HUES48 (cell line): ENCODE results near the gene YES1.
A peak's percentile ranks its signal among the peaks of the same experiment; 100 is the strongest.

ENCODE experiments used
- H3K27ac ChIP-seq: one replicate; pipeline ENCODE4 v1.7.0; 2013; ENCODE audit warnings: low read depth, low read length, inconsistent platforms
- H3K27me3 ChIP-seq: 2 replicates; pipeline ENCODE4 v1.6.1; 2013; ENCODE audit warnings: mild to moderate bottlenecking, low read length; ENCODE audit not compliant: control insufficient read depth, insufficient read depth
- H3K36me3 ChIP-seq: 2 replicates; pipeline ENCODE4 v1.6.1; 2013; ENCODE audit warnings: low read length; ENCODE audit not compliant: control insufficient read depth, insufficient read depth
- H3K4me1 ChIP-seq: 2 replicates; pipeline ENCODE4 v1.6.1; 2013; ENCODE audit warnings: mild to moderate bottlenecking, low read length; ENCODE audit not compliant: control insufficient read depth, insufficient read depth
- H3K4me3 ChIP-seq: 2 replicates; pipeline ENCODE4 v1.5.1; 2013; ENCODE audit warnings: mild to moderate bottlenecking, low read depth, low read length
- H3K9ac ChIP-seq: 2 replicates; pipeline ENCODE4 v1.6.1; 2013; ENCODE audit warnings: mild to moderate bottlenecking, low read depth, low read length, moderate library complexity
- H3K9me3 ChIP-seq: 2 replicates; pipeline ENCODE4 v1.6.1; 2013; ENCODE audit warnings: low read length; ENCODE audit not compliant: control insufficient read depth, insufficient read depth

Gene YES1

DNA sequence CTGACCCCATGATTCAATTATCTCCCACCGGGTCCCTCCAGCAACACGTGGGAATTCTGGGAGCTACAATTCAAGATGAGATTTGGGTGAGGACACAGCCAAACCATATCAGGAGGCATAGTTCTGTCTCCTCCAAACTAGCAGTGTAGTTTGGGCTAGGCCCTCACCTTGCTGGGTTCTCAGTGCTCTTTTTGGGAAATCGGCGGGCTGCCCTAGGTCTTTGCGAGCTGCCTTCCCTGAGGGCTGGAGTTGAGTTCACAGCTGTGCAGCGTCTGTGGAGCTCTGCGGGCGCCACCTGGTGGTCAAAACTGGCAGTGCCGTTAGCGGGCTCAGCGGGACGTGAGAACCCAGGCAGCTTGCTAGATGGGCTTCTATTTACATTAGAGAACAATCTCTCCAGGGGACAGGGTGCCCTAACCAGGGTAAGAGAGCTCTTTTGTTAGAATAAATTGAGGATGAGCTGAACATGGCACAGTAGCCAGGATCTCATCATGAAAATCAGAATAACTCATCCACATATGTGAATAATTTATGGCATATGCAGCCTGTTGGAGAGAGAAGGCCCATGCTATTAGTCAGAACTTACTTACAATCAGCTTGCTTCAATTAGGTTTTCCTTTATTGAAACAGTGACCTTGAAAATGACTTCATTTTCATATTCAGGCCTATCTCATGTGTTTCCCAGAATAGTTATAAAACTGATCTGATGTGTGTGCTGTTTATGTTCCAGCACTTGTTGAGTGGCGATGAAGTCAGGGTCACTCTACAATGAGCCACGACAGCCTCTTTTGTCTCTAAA is 27.4 kb upstream of the YES1 start:
- Histone ChIP-seq H3K4me1 (peaks cover 4% of the 10 kb centered on the region; the same call in 1 of the 2 replicates), H3K4me3 (0 out of 2 replicates have a peak overlapping the region, but pooled peaks have one; percentile 8), H3K9ac (no peak overlapping the region), H3K27ac (no peak overlapping the region), H3K27me3 (peaks cover 56% of the 10 kb centered on the region), H3K9me3 (no peaks in the 10 kb centered on the region), H3K36me3 (no peaks in the 10 kb centered on the region)

DNA sequence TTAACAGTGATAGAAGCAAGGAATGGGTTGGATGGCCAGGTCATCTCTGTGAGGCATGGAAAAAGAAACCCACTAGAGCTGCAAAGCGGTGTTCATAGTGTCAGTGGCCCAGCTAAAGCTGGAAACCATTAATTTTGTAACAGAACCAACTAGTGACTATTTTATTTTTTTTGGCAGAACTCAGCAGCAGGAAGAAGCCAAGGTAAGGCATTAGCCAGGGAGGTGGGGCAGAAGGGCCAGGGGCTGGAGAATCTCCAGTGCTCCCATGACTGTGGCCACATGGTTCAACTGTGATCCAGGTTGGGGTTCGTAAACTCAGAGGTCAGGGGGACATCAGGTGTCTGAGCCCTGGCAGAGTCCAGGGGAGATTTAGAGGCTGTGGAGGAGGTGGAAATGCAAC is 25.9 kb upstream of the YES1 start:
- H3K4me3 ChIP-seq: no peak overlapping the region
- no peaks in the 10 kb centered on the region for H3K36me3 ChIP-seq
- no peaks in the 10 kb centered on the region for H3K9me3 ChIP-seq
- H3K4me1 ChIP-seq: peaks cover 4% of the 10 kb centered on the region; the same call in 1 of the 2 replicates
- H3K9ac ChIP-seq: no peak overlapping the region
- peaks cover 56% of the 10 kb centered on the region for H3K27me3 ChIP-seq
- no peak overlapping the region for H3K27ac ChIP-seq

DNA sequence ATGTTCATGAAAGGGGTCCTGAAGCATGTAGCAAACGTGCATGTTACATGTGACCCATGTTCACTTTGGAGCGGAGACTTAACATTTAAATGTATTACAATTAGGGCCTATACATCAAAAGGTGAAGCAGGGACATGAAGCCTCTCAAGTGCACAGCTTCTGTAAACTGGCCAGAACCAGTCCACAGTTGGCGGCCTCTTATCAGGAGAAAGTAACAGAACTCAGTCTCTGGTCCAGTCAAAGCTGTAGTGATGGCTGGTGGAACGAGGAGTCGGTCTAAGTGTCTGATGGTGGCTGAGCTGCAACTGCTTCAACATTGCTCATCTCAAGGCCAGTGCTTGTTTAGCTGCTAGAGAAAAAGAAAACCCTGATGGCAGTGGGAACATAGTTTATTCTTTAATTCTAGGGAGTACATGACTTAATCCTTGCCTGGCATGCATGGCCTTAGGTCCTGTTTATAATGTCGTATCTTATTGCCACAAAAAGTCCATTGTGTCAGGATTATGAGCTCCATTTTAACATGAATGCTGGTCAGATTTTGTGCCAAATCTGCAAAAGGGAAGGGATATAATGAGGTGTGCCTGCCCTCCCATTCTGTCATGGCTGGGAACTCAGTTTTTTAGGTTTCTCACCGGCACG is 22.2 kb upstream of the YES1 start:
- no peaks in the 10 kb centered on the region for H3K9me3 ChIP-seq
- peaks cover 10% of the 10 kb centered on the region for H3K4me1 ChIP-seq
- H3K4me3 ChIP-seq: no peak overlapping the region
- peaks cover 24% of the 10 kb centered on the region for H3K27me3 ChIP-seq
- H3K9ac ChIP-seq: no peak overlapping the region
- no peaks in the 10 kb centered on the region for H3K36me3 ChIP-seq
- H3K27ac ChIP-seq: no peak overlapping the region

DNA sequence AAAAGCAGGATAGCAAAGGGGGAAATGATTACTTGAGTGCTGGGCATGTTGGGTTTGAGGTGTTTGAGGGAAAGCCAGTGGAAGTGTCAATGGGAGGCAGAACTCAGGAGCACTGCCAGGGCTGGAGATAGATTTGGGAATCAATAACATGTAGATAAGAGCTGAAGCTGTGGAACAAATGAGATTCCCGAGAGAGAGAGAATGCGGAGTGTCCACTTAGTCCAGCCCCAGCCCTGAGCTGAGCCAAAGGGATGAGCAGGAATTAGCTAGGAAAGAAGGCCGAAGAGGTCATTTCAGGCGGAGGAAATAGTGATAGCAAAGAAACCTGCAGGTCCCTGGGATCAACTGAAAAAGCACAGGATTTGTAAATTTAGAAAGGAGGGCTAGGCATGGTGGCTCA is 21.2 kb upstream of the YES1 start:
- H3K9me3 ChIP-seq: no peaks in the 10 kb centered on the region
- H3K4me1 ChIP-seq: peaks cover 10% of the 10 kb centered on the region

DNA sequence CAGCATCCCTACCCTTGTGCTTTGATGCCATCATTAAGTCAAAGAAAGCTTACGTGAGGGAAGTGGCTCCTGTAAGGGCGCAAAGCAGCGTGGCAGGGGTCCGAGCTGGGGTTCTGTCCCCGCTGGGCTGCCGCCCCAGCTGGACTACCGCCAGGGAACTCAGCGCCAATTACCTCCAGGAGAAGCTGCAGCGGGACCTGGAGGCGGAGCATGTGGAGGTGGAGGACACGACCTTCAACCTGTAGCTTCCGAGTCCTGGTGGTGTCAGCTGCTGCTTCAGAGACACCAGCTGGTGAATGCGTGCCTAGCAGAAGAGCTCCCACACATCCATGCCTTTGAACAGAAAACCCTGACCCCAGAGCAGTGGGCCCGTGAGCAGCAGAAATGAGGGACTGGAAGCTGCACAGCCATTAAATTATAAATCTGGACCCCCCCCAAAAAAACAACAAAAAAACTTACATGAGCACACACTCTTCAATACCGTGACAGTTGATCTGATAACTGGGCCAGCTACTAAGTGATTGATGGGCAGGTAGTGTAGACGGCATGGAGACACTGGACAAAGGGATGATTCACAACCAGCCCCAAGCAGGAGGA is 20.1 kb upstream of the YES1 start:
- Histone ChIP-seq H3K9ac (no peak overlapping the region), H3K27ac (peak overlapping the region; percentile 35), H3K4me3 (peak overlapping the region; percentile 47; the same call in 1 of the 2 replicates), H3K36me3 (no peaks in the 10 kb centered on the region), H3K4me1 (peaks cover 10% of the 10 kb centered on the region), H3K9me3 (no peaks in the 10 kb centered on the region), H3K27me3 (peaks cover 5% of the 10 kb centered on the region)

More for the DNA sequence above, 21.2 kb upstream of the YES1 start:
- no peak overlapping the region for H3K9ac ChIP-seq
- peaks cover 14% of the 10 kb centered on the region for H3K27me3 ChIP-seq
- no peak overlapping the region for H3K4me3 ChIP-seq
- no peak overlapping the region for H3K27ac ChIP-seq
- no peaks in the 10 kb centered on the region for H3K36me3 ChIP-seq

DNA sequence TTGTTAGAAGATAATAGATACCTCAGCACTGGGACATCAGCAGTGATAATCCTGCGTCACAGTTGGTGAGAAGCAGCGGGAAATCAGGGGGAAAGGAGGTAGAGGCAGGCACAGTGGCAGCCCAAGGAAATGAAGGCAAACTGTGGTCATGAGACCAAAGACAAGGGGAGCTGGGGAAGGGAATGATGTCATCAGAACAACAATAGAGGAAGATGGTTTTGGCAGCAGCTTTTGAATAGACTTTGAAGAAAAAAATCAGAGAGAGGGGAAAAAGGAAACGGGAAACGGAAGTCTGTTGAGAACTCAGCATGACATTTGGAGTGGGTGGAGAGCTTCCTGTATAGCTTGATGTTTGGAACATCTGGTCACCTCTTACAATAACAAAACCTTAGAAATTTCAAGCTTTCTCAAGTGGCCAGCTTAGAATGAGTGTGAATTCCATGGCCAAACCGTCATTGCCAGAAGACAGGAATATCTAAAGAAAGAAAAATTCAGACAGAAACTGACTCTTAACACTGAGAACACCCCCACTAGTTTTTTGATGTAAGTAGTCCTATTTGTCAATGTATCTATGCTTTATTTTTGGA is 18.4 kb upstream of the YES1 start:
- H3K4me1 ChIP-seq: peaks cover 10% of the 10 kb centered on the region
- no peaks in the 10 kb centered on the region; the same call in 1 of the 2 replicates for H3K27me3 ChIP-seq
- no peaks in the 10 kb centered on the region for H3K36me3 ChIP-seq
- H3K9ac ChIP-seq: no peak overlapping the region
- peak overlapping the region; percentile 94 for H3K27ac ChIP-seq
- no peaks in the 10 kb centered on the region for H3K9me3 ChIP-seq
- H3K4me3 ChIP-seq: no peak overlapping the region

DNA sequence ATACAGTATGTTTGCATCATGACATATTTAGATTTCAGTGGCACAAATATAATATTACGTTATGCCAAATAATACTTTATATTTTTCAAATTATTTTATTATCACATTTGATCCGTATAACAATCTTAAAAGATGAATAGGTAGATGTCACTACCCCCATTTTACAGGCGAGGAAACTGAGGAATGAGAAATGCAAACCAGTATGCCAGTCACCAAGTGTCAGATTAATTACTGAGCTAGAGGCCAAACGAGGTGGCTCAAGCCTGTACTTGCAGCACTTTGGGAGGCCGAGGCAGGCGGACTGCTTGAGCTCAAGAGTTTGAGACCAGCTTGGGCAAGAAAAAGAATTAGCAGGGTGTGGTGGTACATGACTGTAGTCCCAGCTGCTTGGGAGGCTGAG is 17.4 kb upstream of the YES1 start:
- Histone ChIP-seq H3K4me3 (no peak overlapping the region), H3K27ac (peak overlapping the region; percentile 94), H3K9ac (no peak overlapping the region)

DNA sequence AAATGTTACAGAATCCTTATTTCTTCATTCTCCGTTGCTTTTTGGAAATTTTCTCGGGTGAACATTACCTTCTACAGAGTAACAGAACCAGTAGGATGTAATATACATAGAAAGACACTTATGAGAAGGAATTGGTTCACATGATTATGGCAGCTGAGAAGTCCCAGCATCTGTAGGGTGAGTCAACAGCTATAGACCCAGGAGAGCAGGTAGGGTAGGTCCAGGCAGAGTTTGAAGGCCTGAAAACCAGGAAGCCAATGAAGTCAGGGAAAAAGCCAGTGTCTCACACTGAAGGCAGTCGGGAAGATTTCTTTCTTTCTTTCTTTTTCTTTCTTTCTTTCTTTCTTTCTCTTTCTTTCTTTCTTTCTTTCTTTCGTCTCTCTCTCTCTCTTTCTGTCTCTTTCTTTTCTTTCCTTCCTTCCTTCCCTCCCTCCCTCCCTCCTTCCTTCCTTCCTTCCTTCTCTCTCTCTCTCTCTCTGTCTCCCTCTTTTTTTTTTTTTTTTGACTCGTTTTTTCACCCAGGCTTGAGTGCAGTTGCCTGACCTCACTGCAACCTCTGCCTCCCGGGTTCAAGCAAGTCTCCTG is 15.1 kb upstream of the YES1 start:
- Histone ChIP-seq H3K27ac (no peak overlapping the region), H3K36me3 (no peaks in the 10 kb centered on the region), H3K9me3 (no peaks in the 10 kb centered on the region), H3K4me1 (peaks cover 13% of the 10 kb centered on the region), H3K27me3 (no peaks in the 10 kb centered on the region), H3K4me3 (no peak overlapping the region), H3K9ac (no peak overlapping the region)

More for the DNA sequence above, 17.4 kb upstream of the YES1 start:
- Histone ChIP-seq H3K36me3 (no peaks in the 10 kb centered on the region), H3K4me1 (peaks cover 10% of the 10 kb centered on the region), H3K9me3 (no peaks in the 10 kb centered on the region), H3K27me3 (no peaks in the 10 kb centered on the region; the same call in 1 of the 2 replicates)

DNA sequence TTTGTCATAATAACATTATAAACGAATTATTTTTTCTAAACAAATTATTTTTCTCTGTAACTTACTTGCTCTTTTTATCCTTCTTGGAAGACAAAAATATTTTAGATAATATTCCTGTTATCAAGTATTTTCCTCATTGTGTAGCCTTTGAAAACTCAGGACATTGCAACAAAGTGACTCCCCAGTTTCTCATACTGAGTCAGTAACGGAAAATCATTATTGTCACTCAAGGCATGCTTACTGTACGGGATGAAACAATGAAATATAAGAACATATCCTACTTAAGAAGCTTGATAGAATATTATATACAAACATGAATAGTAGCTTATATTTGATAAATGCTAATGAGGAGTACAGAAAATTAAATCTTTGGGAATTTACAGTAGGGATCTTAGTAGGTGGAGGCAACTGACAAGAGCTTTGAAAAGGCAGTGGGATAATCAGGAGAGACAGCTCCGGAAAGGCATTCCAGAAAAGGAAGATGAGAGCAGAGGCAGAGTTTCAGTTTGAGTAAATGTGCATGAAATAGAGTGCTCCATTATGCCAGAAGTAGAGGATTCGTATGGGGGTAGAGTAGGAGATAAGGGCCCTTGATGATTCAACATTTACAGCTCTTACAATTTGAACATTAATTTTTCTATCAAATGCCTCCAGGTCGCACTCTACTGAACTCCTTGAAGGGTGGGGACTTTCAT is 14.0 kb upstream of the YES1 start:
- H3K27me3 ChIP-seq: no peaks in the 10 kb centered on the region
- no peak overlapping the region for H3K9ac ChIP-seq
- H3K4me1 ChIP-seq: peaks cover 13% of the 10 kb centered on the region
- no peaks in the 10 kb centered on the region for H3K36me3 ChIP-seq
- H3K27ac ChIP-seq: no peak overlapping the region
- no peak overlapping the region for H3K4me3 ChIP-seq
- no peaks in the 10 kb centered on the region for H3K9me3 ChIP-seq

DNA sequence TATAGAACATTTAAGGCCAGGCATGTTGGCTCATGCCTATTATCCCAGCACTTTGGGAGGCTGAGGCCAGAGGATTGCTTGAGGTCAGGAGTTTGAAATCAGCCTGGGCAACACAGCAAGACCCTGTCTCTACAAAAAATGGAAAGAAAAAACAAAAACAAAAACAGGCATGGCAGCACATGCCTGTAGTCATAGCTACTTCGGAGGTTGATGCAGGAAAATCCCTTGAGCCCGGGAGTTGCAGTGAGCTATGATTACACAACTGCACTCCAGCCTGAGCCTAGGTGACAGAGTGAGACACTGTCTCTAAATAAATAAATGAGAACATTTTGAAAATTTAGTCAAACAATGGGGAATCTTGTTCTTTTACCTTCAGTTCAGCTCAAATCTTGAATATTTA is 12.1 kb upstream of the YES1 start:
- no peaks in the 10 kb centered on the region for H3K36me3 ChIP-seq
- no peaks in the 10 kb centered on the region for H3K27me3 ChIP-seq
- 0 out of 2 replicates have a peak, but pooled peaks cover 3% of the 10 kb centered on the region for H3K4me1 ChIP-seq
- H3K9me3 ChIP-seq: no peaks in the 10 kb centered on the region
- no peak overlapping the region for H3K4me3 ChIP-seq
- H3K9ac ChIP-seq: no peak overlapping the region
- H3K27ac ChIP-seq: no peak overlapping the region
